MCF 10A (cell line): ENCODE data around the gene EFCC1. TPM values are rescaled to one million over a fixed set of nuclear protein-coding genes. Genes with fewer than 3 reads are reported as not detected.

Source experiments
- BruUV-seq: library from RNA; stranded (reverse); fragments of 400-500 nt; replicated peaks from 2 replicates; lab custom pipeline; 2021; lab: Mats Ljungman, UMichigan
- CTCF ChIA-PET: fragments of 300-600 bp; sonication (Branson Sonifier 250); formaldehyde crosslinking; extraction: SDS; loops from one replicate; lab custom pipeline; 2021; ENCODE audit warnings: antibody characterized with exemption, inconsistent platforms; lab: Yijun Ruan, JAX
- POLR2A ChIA-PET: fragments of 300-600, 350-650 bp; sonication (Branson Sonifier 250); formaldehyde crosslinking; extraction: SDS; loops from one replicate; lab custom pipeline; 2020; ENCODE audit warnings: antibody characterized with exemption, inconsistent platforms; lab: Yijun Ruan, JAX
- DNase-seq: peaks from one replicate; pipeline ENCODE4 v3.0.0-alpha.2; 2018; ENCODE audit not compliant: unreplicated experiment
- H3K27ac Mint-ChIP-seq: one replicate; pipeline ENCODE4 v1.8.0; 2022; ENCODE audit warnings: mild to moderate bottlenecking, low read depth, mixed read lengths; ENCODE audit not compliant: unreplicated experiment
- H3K27me3 Mint-ChIP-seq: one replicate; pipeline ENCODE4 v1.8.0; 2022; ENCODE audit warnings: mixed read lengths; ENCODE audit not compliant: insufficient read depth, unreplicated experiment
- H3K36me3 Mint-ChIP-seq: one replicate; pipeline ENCODE4 v1.8.0; 2022; ENCODE audit warnings: mild to moderate bottlenecking, moderate library complexity, mixed read lengths; ENCODE audit not compliant: insufficient read depth, unreplicated experiment
- H3K4me1 Mint-ChIP-seq: one replicate; pipeline ENCODE4 v1.8.0; 2022; ENCODE audit warnings: mixed read lengths; ENCODE audit not compliant: insufficient read depth, unreplicated experiment
- H3K4me3 Mint-ChIP-seq: one replicate; pipeline ENCODE4 v1.8.0; 2022; ENCODE audit warnings: mild to moderate bottlenecking, moderate library complexity, mixed read lengths; ENCODE audit not compliant: unreplicated experiment
- H3K9me3 Mint-ChIP-seq: one replicate; pipeline ENCODE4 v1.8.0; 2022; ENCODE audit warnings: mixed read lengths; ENCODE audit not compliant: unreplicated experiment
- intact Hi-C: fragments of 100-400 bp; cut with micrococcal nuclease; formaldehyde crosslinking; loops from 2 replicates; pipeline ENCODE4 v1.14.1; 2022
- total RNA-seq: library from RNA; stranded (reverse); gene quantifications from 2 replicates; pipeline ENCODE4 v1.2.3, GENCODE V29; 2022
- TF ChIP-seq, protein P1 (sequence below): fragments of 200-600 bp; IDR thresholded peaks from one replicate; pipeline ENCODE4 v1.8.0; 2022; ENCODE audit warnings: antibody characterized with exemption, mild to moderate bottlenecking; ENCODE audit not compliant: unreplicated experiment

The EFCC1 gene
- total RNA-seq, 1 experiment from 2014 or later, result not detected

DNA sequence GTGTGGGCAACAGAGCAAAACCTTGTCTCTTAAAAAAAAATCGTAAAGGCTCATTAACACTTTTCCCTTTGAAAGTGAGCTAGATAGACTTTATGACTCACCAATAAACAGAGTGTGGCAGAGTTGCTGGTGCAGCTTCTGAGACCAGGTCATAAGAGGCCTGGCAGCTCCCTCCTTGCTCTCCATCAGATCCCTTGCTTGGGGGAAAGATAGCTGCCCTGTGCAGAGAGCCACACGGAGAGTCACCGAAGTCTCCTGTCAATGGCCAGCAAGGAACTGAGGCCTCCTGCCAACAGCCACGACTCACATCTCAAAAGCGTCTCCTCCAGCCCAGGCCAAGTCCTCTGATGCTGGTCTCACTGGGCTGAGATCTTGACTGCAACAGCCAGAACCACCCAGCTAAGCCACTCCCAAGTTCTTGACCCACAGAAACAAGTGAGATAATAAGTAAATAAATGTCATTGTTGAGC is 50.8 kb downstream of the EFCC1 start:
- POLR2A ChIA-PET, result interaction anchor here (0.6 to 3.9 kb wide), 6 partner anchors 68 to 264 kb away, joined by 3 to 33 read pairs (median 3); partner anchors contain the start of genes COPG1 and RAB43
- Mint-ChIP-seq H3K4me3 (no peak overlapping the region), H3K27me3 (peaks cover 8% of the 10 kb centered on the region), H3K4me1 (peaks cover 9% of the 10 kb centered on the region), H3K9me3 (no peaks in the 10 kb centered on the region), H3K36me3 (no peaks in the 10 kb centered on the region), H3K27ac (no peak overlapping the region)
- no peak for DNase-seq
- TF ChIP-seq, protein P1, sequence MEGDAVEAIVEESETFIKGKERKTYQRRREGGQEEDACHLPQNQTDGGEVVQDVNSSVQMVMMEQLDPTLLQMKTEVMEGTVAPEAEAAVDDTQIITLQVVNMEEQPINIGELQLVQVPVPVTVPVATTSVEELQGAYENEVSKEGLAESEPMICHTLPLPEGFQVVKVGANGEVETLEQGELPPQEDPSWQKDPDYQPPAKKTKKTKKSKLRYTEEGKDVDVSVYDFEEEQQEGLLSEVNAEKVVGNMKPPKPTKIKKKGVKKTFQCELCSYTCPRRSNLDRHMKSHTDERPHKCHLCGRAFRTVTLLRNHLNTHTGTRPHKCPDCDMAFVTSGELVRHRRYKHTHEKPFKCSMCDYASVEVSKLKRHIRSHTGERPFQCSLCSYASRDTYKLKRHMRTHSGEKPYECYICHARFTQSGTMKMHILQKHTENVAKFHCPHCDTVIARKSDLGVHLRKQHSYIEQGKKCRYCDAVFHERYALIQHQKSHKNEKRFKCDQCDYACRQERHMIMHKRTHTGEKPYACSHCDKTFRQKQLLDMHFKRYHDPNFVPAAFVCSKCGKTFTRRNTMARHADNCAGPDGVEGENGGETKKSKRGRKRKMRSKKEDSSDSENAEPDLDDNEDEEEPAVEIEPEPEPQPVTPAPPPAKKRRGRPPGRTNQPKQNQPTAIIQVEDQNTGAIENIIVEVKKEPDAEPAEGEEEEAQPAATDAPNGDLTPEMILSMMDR, result no peak
- intact Hi-C loops, result loop anchor here (2.0 kb wide), 2 partner anchors 69 to 263 kb away; partner anchors contain the start of gene RAB43
- CTCF ChIA-PET, result interaction anchor here (0.6 to 5.5 kb wide), 25 partner anchors 10 to 265 kb away, joined by 3 to 67 read pairs (median 4); partner anchors contain the start of genes COPG1 and RAB43
- no TSS peak for BruUV-seq

DNA sequence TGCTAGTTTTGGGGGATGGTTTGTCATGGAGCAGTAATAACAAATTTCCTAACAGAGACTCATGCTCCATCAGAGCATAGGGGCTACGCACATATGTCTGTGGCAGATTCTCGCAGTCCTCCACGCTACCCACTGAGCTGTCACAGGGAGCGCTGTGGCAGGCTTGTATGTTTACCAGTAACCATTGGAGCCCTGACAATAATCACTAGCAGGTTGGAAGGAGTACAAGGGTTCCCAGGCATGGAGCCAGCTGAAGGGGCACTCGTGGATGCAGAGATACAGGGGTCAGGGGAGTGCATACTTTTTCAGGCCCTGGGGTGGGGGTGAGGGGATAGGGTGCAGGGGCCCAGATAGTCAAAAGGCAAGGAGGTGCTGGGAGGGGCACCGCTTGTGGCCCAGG is 51.6 kb downstream of the EFCC1 start:
- intact Hi-C loops, result loop anchor here (1.0 to 2.0 kb wide), 4 partner anchors 68 to 262 kb away; partner anchors contain the start of genes COPG1, ISY1 and RAB43
- H3K27me3 Mint-ChIP-seq, result peaks cover 16% of the 10 kb centered on the region
- H3K36me3 Mint-ChIP-seq, result no peaks in the 10 kb centered on the region
- CTCF ChIA-PET, result interaction anchor here (0.6 to 5.5 kb wide), 38 partner anchors 10 to 225 kb away, joined by 3 to 67 read pairs (median 5); partner anchors contain the start of genes COPG1 and RAB43
- H3K9me3 Mint-ChIP-seq, result no peaks in the 10 kb centered on the region
- peaks cover 9% of the 10 kb centered on the region for H3K4me1 Mint-ChIP-seq
- no TSS peak for BruUV-seq
- no peak overlapping the region for H3K27ac Mint-ChIP-seq
- POLR2A ChIA-PET, result interaction anchor here (0.7 to 3.9 kb wide), 9 partner anchors 26 to 264 kb away, joined by 3 to 33 read pairs (median 4); partner anchors contain the start of genes COPG1, HMCES and RAB43
- no peak for DNase-seq
- H3K4me3 Mint-ChIP-seq, result no peak overlapping the region
- TF ChIP-seq, protein P1, result no peak

- H3K9me3 Mint-ChIP-seq, result no peaks in the 10 kb centered on the region
- BruUV-seq, result no TSS peak
- no peak overlapping the region for H3K4me3 Mint-ChIP-seq
- TF ChIP-seq, protein P1, result no peak
- H3K27me3 Mint-ChIP-seq, result peaks cover 20% of the 10 kb centered on the region
- DNase-seq, result no peak
- intact Hi-C loops, result no loop called here
- ChIA-PET POLR2A (interaction anchor here (0.6 to 1.8 kb wide), 2 partner anchors 108 to 394 kb away, joined by 3 to 4 read pairs; no protein-coding TSS in a partner anchor), CTCF (interaction anchor here (0.9 to 4.9 kb wide), 7 partner anchors 17 to 191 kb away, joined by 3 to 61 read pairs (median 5); no protein-coding TSS in a partner anchor)
- no peaks in the 10 kb centered on the region for H3K36me3 Mint-ChIP-seq
- H3K27ac Mint-ChIP-seq, result no peak overlapping the region
- H3K4me1 Mint-ChIP-seq, result peaks cover 9% of the 10 kb centered on the region
Observed at GRCh38 chr3:129054605-129055104, 53.6 kb downstream of the EFCC1 start.

DNA sequence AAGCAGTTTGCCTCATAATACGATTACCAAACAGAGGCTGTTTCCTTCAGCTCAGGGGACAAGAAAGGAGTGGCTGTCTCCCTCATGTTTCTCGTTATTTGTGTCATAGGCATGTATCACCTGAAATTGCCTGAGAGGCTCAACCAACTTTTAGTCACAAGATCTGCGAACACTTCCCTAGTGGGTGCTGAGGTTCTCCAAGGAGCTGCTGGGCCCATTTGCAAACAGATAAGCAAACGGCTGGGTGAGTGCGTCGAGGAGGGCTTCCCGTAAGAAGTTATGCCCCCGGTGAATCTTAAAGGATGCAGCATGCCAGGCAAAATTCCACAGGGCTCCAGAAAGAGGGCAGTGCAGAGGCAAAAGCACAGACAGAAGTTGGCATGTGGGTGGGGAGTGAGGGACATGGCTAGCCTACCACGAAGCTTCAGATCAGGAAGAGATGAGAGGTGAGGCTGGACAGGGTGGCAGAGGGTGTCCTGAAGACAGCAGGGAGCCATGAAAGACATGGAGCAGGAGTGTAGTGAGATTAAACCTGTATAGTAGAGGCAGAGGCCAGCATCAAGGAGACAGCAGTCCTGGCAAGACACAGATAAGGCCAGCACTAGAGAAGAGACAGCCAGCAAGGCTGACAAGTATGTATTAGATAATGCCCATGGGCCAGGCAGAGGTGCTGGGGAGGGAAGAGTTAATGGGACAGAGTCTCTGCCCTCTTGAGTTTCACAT is 55.5 kb downstream of the EFCC1 start:
- CTCF ChIA-PET, result interaction anchor here (0.7 kb wide), 1 partner anchor 87 kb away, joined by 3 read pairs; no protein-coding TSS in a partner anchor
- no TSS peak for BruUV-seq
- H3K27ac Mint-ChIP-seq, result no peak overlapping the region
- DNase-seq, result no peak
- intact Hi-C loops, result no loop called here
- peaks cover 20% of the 10 kb centered on the region for H3K27me3 Mint-ChIP-seq
- H3K4me3 Mint-ChIP-seq, result no peak overlapping the region
- no peaks in the 10 kb centered on the region for H3K36me3 Mint-ChIP-seq
- POLR2A ChIA-PET, result no interaction called here
- H3K9me3 Mint-ChIP-seq, result no peaks in the 10 kb centered on the region
- peaks cover 9% of the 10 kb centered on the region for H3K4me1 Mint-ChIP-seq
- TF ChIP-seq, protein P1, result no peak
